PC-9 (cell line): ENCODE results near the gene CNTNAP2. TPM values are rescaled to one million over a fixed set of nuclear protein-coding genes. Genes with fewer than 3 reads are reported as not detected.

Experiments
- BruUV-seq: library from RNA; stranded (reverse); fragments of 400-500 nt; replicated peaks from 2 replicates; lab custom pipeline; 2021; lab: Mats Ljungman, UMichigan
- CTCF ChIA-PET: fragments of 300-600 bp; sonication (Branson Sonifier 250); formaldehyde crosslinking; loops from one replicate; lab custom pipeline; 2022; ENCODE audit warnings: antibody characterized with exemption; lab: Charles Lee
- POLR2A ChIA-PET: fragments of 300-600 bp; sonication (Branson Sonifier 250); formaldehyde crosslinking; loops from one replicate; lab custom pipeline; 2022; ENCODE audit warnings: antibody characterized with exemption; ENCODE audit not compliant: unreplicated experiment; lab: Charles Lee
- DNase-seq, 2 experiments: peaks; one replicate each; pipeline versions ENCODE4 v3.0.0 to v3.0.0-alpha.2; 2015 to 2022; ENCODE audit warnings: mixed read lengths in 1 of 2
- H2AFZ ChIP-seq: fragments of 200-600 bp; sonication (generic); 2 replicates; pipeline ENCODE4 v1.8.1; 2017; ENCODE audit warnings: antibody characterized with exemption
- H3F3A ChIP-seq: fragments of 200-600 bp; sonication (generic); 2 replicates; pipeline ENCODE4 v1.8.1; 2017; ENCODE audit warnings: antibody characterized with exemption, mild to moderate bottlenecking, low read depth; ENCODE audit not compliant: insufficient read depth
- H3K27ac ChIP-seq: fragments of 200-600 bp; sonication (generic); 2 replicates; pipeline ENCODE4 v1.6.1; 2016; ENCODE audit warnings: mixed run types
- H3K27me3 ChIP-seq: fragments of 200-600 bp; sonication (generic); 2 replicates; pipeline ENCODE4 v1.6.1; 2016; ENCODE audit warnings: low read depth, mixed run types; ENCODE audit not compliant: insufficient read depth
- H3K36me3 ChIP-seq: fragments of 200-600 bp; sonication (generic); 2 replicates; pipeline ENCODE4 v1.6.1; 2016; ENCODE audit warnings: low read depth, mixed run types
- H3K4me1 ChIP-seq: fragments of 200-600 bp; sonication (generic); replicated peaks from 2 replicates; pipeline ENCODE4 v1.6.1; 2016; ENCODE audit warnings: mixed run types; ENCODE audit not compliant: insufficient read depth
- H3K4me2 ChIP-seq: fragments of 200-600 bp; sonication (generic); 2 replicates; pipeline ENCODE4 v1.6.1; 2017; ENCODE audit warnings: mixed run types
- H3K4me3 ChIP-seq: fragments of 200-600 bp; sonication (generic); 2 replicates; pipeline ENCODE4 v1.6.1; 2016; ENCODE audit warnings: mixed run types
- H3K79me2 ChIP-seq: fragments of 200-600 bp; sonication (generic); 2 replicates; pipeline ENCODE4 v1.6.1; 2017; ENCODE audit warnings: low read depth, mixed run types
- H3K9me2 ChIP-seq: fragments of 200-600 bp; sonication (generic); 2 replicates; pipeline ENCODE4 v1.8.1; 2017; ENCODE audit warnings: mild to moderate bottlenecking; ENCODE audit not compliant: insufficient read depth
- H3K9me3 ChIP-seq: fragments of 200-600 bp; sonication (generic); 2 replicates; pipeline ENCODE4 v1.8.1; 2016; ENCODE audit warnings: low read depth; ENCODE audit not compliant: insufficient read depth
- H4K20me1 ChIP-seq: fragments of 200-600 bp; sonication (generic); 2 replicates; pipeline ENCODE4 v1.8.1; 2017; ENCODE audit not compliant: insufficient read depth
- CTCF ChIP-seq: fragments of 200-600 bp; sonication (generic); conservative IDR thresholded peaks from 2 replicates; pipeline ENCODE4 v1.6.1; 2017; ENCODE audit warnings: mixed run types, antibody characterized with exemption, mild to moderate bottlenecking, moderate library complexity
- EZH2 ChIP-seq: fragments of 200-600 bp; sonication (generic); IDR thresholded peaks from 2 replicates; pipeline ENCODE4 v1.8.0; 2017; ENCODE audit warnings: antibody characterized with exemption, low read depth
- intact Hi-C: fragments of 100-400 bp; cut with micrococcal nuclease; formaldehyde crosslinking; loops from one replicate; pipeline ENCODE4 v1.10.0; 2022; ENCODE audit not compliant: unreplicated experiment
- total RNA-seq: library from RNA; stranded (reverse); gene quantifications from 2 replicates; pipeline ENCODE4 v1.2.3, GENCODE V29; 2021

The CNTNAP2 gene
- total RNA-seq, 1 experiment from 2014 or later: not detected

GRCh38 chr7:148108381-148108780 lies 1991.8 kb downstream of the CNTNAP2 start:
- Histone ChIP-seq H3F3A (no peaks in the 10 kb centered on the region), H3K4me1 (no peaks in the 10 kb centered on the region), H3K4me3 (no peak overlapping the region), H3K27ac (no peak overlapping the region), H4K20me1 (no peaks in the 10 kb centered on the region), H2AFZ (no peak overlapping the region), H3K9me3 (no peaks in the 10 kb centered on the region), H3K79me2 (no peaks in the 10 kb centered on the region), H3K9me2 (no peaks in the 10 kb centered on the region), H3K27me3 (peaks cover 33% of the 10 kb centered on the region), H3K36me3 (no peaks in the 10 kb centered on the region), H3K4me2 (no peak overlapping the region)
- intact Hi-C loops: no loop called here
- DNase-seq: no peak
- no peak for TF ChIP-seq EZH2
- no peak for TF ChIP-seq CTCF
- CTCF ChIA-PET: no interaction called here
- no TSS peak for BruUV-seq
- POLR2A ChIA-PET: no interaction called here

DNA sequence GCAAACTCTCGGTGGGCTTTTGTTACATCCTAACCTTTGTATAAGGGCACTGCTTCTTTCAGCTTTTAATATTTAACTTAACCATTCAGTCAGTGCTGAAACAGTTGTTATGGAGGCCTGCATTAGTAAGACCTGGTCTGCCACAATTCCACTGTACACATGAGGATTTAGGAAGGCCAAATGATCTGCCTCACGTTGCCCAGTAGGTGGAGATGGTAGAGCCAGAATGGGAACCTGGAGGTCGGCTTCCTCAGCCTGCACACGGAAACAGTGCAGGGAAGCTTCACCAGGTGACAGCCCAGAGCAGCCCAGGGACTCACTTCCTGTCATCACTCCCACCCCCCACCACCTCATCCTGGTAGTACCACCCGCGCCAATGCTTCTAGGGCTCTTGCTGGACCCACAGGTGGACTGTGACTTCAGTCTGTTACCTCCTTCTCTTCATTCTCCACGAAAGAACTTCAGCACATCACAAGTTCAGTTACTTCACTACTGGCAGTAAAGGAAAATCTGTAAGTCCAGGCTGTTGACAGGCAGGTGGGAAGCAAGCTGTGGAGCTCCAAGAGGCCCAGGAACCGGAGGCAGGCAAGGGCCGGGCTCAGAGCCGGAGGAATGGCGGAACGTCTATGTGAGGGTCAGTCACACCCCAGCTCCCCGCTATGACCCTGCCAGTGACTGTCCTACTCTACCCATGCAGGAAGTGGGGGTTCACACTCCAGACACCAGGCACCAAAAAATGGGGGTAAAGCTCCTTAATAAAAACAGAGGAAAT lies 1993.7 kb downstream of the CNTNAP2 start:
- POLR2A ChIA-PET: no interaction called here
- Histone ChIP-seq H3K4me1 (no peaks in the 10 kb centered on the region), H2AFZ (no peak overlapping the region), H3K4me3 (no peak overlapping the region), H3F3A (no peaks in the 10 kb centered on the region), H4K20me1 (no peaks in the 10 kb centered on the region), H3K27me3 (peaks cover 33% of the 10 kb centered on the region), H3K27ac (no peak overlapping the region), H3K4me2 (no peak overlapping the region), H3K36me3 (no peaks in the 10 kb centered on the region), H3K9me2 (no peaks in the 10 kb centered on the region), H3K79me2 (no peaks in the 10 kb centered on the region), H3K9me3 (no peaks in the 10 kb centered on the region)
- TF ChIP-seq CTCF (no peak), EZH2 (no peak)
- no TSS peak for BruUV-seq
- CTCF ChIA-PET: no interaction called here
- intact Hi-C loops: no loop called here
- DNase-seq: no peak

DNA sequence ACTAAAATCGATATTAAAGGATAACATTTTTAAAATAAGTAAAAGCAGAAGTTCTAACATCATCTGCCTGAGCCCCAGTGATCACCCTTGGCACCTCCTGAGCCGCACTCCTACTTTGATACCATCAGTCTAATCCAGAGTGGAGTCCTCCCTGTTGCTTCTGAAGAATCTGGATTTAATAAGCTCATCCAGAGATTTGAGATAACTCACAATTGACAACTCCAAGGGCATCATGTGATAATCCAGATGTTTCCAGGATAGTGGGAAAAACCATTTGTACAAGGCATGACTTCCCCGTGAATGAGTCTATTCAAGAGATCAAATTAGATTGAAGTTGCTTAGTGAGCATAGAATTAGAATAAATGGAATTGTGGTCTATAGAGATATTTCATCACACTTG lies 1998.2 kb downstream of the CNTNAP2 start:
- no peaks in the 10 kb centered on the region for H3K9me3 ChIP-seq
- no peaks in the 10 kb centered on the region for H3K4me1 ChIP-seq
- no peaks in the 10 kb centered on the region for H3F3A ChIP-seq
- no peak overlapping the region for H3K4me3 ChIP-seq
- POLR2A ChIA-PET: no interaction called here
- no peaks in the 10 kb centered on the region for H3K79me2 ChIP-seq
- CTCF ChIA-PET: no interaction called here
- no peak overlapping the region for H3K4me2 ChIP-seq
- BruUV-seq: no TSS peak
- intact Hi-C loops: no loop called here
- no peak overlapping the region for H3K27ac ChIP-seq
- TF ChIP-seq CTCF (no peak), EZH2 (no peak)
- H3K27me3 ChIP-seq: peaks cover 10% of the 10 kb centered on the region; the same call in 1 of the 2 replicates
- DNase-seq: no peak
- H2AFZ ChIP-seq: no peak overlapping the region
- H3K36me3 ChIP-seq: no peaks in the 10 kb centered on the region
- no peaks in the 10 kb centered on the region for H3K9me2 ChIP-seq
- no peaks in the 10 kb centered on the region for H4K20me1 ChIP-seq
